ENCODE results near the gene TGIF1. TPM values are rescaled to one million over a fixed set of nuclear protein-coding genes. Genes with fewer than 3 reads are reported as not detected.

Gene TGIF1
- total RNA-seq, 4 donors from 2014 or later = 33.8 to 90.8 (median 47.0) TPM

DNA sequence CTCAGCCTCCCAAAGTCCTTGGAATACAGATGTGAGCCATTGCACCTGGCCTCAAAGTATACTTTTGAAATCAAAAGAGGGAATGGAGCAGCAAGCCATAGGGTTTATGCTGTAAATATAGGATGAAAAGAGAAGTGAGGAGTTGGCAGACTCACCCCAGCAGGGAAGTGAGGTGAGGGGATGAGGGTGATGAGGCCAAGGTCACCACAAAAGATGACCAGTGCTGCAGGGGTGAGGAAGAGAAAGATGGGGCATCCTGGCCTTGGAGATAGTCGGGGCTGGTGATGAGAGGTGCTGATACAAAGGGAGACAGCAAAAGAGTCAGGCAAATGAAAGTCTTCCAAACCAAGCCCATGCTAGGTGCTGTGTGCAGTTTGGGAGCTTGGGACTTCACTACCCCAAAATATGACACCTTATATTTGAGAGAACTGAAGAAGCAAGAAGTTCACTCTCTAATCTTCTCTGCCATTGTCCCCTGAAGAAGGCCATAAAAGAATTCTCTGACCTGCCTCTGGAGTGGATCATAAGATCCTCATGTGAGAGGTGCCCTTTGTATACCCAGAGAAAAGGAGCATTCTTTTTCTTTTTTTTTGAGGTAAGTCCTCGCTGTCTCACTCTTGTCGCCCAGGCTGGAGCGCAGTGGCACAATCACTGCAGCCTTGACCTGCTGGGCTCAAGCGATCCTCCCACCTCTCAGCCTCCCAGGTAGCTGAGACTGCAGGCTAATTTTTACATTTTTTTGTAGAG lies 31.0 kb downstream of the TGIF1 start:
- Histone ChIP-seq H3K36me3 (no peaks in the 10 kb centered on the region), H3K4me1 (no peaks in the 10 kb centered on the region), H3K4me3 (no peak overlapping the region), H3K27ac (no peak overlapping the region), H3K27me3 (no peaks in the 10 kb centered on the region), H3K9me3 (no peaks in the 10 kb centered on the region)
- in situ Hi-C loops (cut with MboI; ENCODE audit: low sequenced_read_pairs in 4 of 4) = no loop called here
- intact Hi-C loops (cut with DNase I; ENCODE audit: low total_unique reads) = no loop called here
- no peak for DNase-seq
- TF ChIP-seq POLR2A (IDR thresholded peaks at IDR 0.05) = no peak
- TF ChIP-seq, protein P1, sequence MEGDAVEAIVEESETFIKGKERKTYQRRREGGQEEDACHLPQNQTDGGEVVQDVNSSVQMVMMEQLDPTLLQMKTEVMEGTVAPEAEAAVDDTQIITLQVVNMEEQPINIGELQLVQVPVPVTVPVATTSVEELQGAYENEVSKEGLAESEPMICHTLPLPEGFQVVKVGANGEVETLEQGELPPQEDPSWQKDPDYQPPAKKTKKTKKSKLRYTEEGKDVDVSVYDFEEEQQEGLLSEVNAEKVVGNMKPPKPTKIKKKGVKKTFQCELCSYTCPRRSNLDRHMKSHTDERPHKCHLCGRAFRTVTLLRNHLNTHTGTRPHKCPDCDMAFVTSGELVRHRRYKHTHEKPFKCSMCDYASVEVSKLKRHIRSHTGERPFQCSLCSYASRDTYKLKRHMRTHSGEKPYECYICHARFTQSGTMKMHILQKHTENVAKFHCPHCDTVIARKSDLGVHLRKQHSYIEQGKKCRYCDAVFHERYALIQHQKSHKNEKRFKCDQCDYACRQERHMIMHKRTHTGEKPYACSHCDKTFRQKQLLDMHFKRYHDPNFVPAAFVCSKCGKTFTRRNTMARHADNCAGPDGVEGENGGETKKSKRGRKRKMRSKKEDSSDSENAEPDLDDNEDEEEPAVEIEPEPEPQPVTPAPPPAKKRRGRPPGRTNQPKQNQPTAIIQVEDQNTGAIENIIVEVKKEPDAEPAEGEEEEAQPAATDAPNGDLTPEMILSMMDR (IDR thresholded peaks at IDR 0.05 in 4 of 5, conservative IDR thresholded peaks at IDR 0.05 in 1 of 5) = no peak
- ATAC-seq = no peak

DNA sequence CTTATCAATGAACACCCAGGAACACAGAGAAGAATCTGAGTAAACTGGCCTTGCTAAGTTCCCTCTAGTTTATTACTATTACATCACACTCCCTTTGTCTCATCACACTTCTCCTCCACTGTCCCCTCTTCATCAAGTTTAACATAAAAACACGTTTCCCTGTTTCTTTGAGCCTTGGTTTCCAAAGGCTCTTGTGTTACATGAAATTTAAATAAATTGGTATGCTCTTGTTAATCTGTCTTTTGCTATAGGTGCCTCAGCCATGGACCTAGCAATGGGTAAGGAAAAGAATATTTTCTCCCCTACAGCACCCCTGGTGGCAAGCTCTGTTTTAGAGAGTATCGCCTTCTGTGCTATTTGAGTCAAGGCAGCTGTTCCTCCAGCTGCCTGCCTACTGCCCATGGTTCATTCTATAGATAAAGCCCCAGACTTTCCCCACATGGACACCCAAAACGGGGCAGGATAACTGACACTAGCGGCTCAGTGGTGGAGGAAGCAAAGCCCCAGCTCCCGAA lies 31.8 kb downstream of the TGIF1 start:
- in situ Hi-C loops (cut with MboI; ENCODE audit: low sequenced_read_pairs in 4 of 4) (no loop called here), intact Hi-C loops (cut with DNase I; ENCODE audit: low total_unique reads) (no loop called here)
- H3K4me1 ChIP-seq = no peaks in the 10 kb centered on the region
- H3K9me3 ChIP-seq = no peaks in the 10 kb centered on the region
- H3K27me3 ChIP-seq = no peaks in the 10 kb centered on the region
- no peak overlapping the region for H3K4me3 ChIP-seq
- H3K27ac ChIP-seq = no peak overlapping the region
- no peak for TF ChIP-seq POLR2A (IDR thresholded peaks at IDR 0.05)
- TF ChIP-seq, protein P1 (IDR thresholded peaks at IDR 0.05 in 4 of 5, conservative IDR thresholded peaks at IDR 0.05 in 1 of 5) = peak in 2 of 5 experiments; percentile 13 to 43
- DNase-seq (no peak), ATAC-seq (peak in 1 of 2 donors; percentile 36)
- H3K36me3 ChIP-seq = no peaks in the 10 kb centered on the region

DNA sequence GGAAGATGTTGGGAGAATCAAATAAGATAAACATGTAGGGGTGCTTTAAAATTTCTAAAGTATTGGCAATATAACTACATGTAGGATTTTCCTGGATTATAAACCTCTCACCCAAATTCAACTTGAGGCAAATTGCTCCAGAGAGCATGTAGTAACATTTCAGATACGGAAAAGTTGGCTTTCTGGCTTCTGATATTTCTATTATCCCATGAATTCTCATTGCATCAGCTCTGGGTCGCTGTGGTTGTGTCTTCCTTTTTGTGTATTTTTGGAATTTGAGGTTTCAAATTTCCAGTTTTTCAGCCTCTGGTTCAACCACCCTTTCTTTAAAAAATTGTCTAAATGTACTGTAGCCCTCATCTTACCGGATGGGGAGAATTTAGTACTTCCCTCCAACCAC lies 32.3 kb downstream of the TGIF1 start:
- Histone ChIP-seq H3K9me3 (no peaks in the 10 kb centered on the region), H3K4me1 (no peaks in the 10 kb centered on the region), H3K27ac (no peak overlapping the region), H3K27me3 (no peaks in the 10 kb centered on the region), H3K36me3 (no peaks in the 10 kb centered on the region), H3K4me3 (no peak overlapping the region)
- DNase-seq (no peak), ATAC-seq (no peak)
- TF ChIP-seq POLR2A (IDR thresholded peaks at IDR 0.05) = no peak
- TF ChIP-seq, protein P1 (IDR thresholded peaks at IDR 0.05 in 4 of 5, conservative IDR thresholded peaks at IDR 0.05 in 1 of 5) = no peak
- intact Hi-C loops (cut with DNase I; ENCODE audit: low total_unique reads) = no loop called here
- in situ Hi-C loops (cut with MboI; ENCODE audit: low sequenced_read_pairs in 4 of 4) = no loop called here

DNA sequence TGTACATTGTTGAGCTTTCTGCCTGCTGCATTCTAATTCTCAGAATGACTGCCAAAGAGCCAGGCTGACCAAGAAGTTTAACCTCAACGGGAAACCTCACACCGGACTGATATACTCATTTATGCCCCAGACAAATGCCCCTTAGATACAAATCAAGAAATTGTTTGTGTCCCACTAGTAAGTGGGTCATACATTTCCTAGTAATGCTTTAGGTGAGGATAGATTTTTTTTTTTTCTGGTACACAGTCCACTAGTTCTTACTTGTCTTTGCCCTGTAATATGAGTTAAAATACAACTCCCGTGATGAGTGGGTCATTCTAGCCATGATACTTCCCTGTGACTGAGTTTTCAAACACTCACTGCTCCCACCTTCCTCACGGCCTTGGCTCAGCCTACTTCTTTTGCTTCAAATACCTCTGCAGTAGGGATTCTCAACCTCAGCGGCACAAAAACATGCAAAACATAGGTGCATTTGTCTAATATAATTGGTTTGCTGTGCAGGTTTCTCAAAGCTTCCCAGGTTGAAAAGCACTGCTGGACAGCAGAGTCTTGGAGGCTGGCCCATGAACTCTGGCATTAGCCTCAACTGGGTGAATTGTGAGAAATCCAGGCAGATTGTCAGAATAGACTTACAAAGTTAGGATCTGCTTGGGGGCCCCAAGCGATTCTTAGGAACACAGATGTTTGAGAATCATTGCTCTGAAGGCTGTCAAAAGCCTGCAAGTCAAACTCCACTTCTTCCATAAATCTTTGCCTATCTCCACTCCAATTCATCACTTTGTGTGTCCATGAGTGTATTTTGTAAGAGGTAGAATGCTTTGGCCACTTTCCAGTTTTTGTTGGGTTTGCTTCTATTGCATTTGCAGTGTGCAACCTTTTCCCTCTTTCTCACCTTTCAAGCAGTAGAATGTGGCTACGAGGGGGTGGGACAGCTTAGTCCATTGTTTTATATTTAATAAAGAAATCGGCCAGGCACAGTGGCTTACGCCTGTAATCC lies 35.5 kb downstream of the TGIF1 start:
- H3K4me3 ChIP-seq = no peak overlapping the region
- no peaks in the 10 kb centered on the region for H3K9me3 ChIP-seq
- H3K27me3 ChIP-seq = no peaks in the 10 kb centered on the region
- intact Hi-C loops (cut with DNase I; ENCODE audit: low total_unique reads) = no loop called here
- DNase-seq (no peak), ATAC-seq (no peak)
- H3K4me1 ChIP-seq = no peaks in the 10 kb centered on the region
- TF ChIP-seq, protein P1 (IDR thresholded peaks at IDR 0.05 in 4 of 5, conservative IDR thresholded peaks at IDR 0.05 in 1 of 5) = no peak
- no peak for TF ChIP-seq POLR2A (IDR thresholded peaks at IDR 0.05)
- H3K36me3 ChIP-seq = no peaks in the 10 kb centered on the region
- no peak overlapping the region for H3K27ac ChIP-seq
- in situ Hi-C loops (cut with MboI; ENCODE audit: low sequenced_read_pairs in 4 of 4) = no loop called here

All from gastrocnemius medialis (tissue), 4 donors.